CD1c-positive myeloid dendritic cell (primary cell): ENCODE data around the gene SGCA.

Experiments used
- DNase-seq: peaks from one replicate; pipeline ENCODE4 v3.0.0-alpha.2; 2016; ENCODE audit errors: extremely low spot score

SGCA gene

GRCh38 chr17:50149091-50149416 lies 16.8 kb upstream of the SGCA start:
- DNase-seq: no peak

- peak; percentile 59 for DNase-seq
These were observed 16.1 kb upstream of the SGCA start for GRCh38 chr17:50149417-50150353.

GRCh38 chr17:50150354-50151040 lies 15.3 kb upstream of the SGCA start, which contains the start of gene PPP1R9B:
Gene PPP1R9B, minus strand, starts transcription at chr17:50150677. Its CDS starts 164 bp downstream, at chr17:50150513.
- no peak for DNase-seq

GRCh38 chr17:50151041-50151936 lies 14.5 kb upstream of the SGCA start:
- DNase-seq: peak; percentile 93

GRCh38 chr17:50151937-50152547 lies 13.8 kb upstream of the SGCA start:
- DNase-seq: peak; percentile 65

GRCh38 chr17:50152736-50153135 lies 13.1 kb upstream of the SGCA start:
- DNase-seq: no peak

GRCh38 chr17:50153650-50154575 lies 11.9 kb upstream of the SGCA start:
- peak; percentile 27 for DNase-seq

- no peak for DNase-seq
These were observed 11.2 kb upstream of the SGCA start for GRCh38 chr17:50154604-50155003.

GRCh38 chr17:50155115-50155819 lies 10.5 kb upstream of the SGCA start:
- DNase-seq: no peak

GRCh38 chr17:50157891-50158290 lies 7.9 kb upstream of the SGCA start:
- no peak for DNase-seq

GRCh38 chr17:50161023-50161910 lies 4.5 kb upstream of the SGCA start:
- DNase-seq: peak; percentile 97

- DNase-seq: no peak
These were observed 3.9 kb upstream of the SGCA start for GRCh38 chr17:50161911-50162288.

GRCh38 chr17:50162466-50163254 lies 3.1 kb upstream of the SGCA start:
- no peak for DNase-seq

GRCh38 chr17:50163843-50164696 lies 1.7 kb upstream of the SGCA start:
- peak; percentile 62 for DNase-seq

GRCh38 chr17:50164697-50164988 lies 1.2 kb upstream of the SGCA start:
- DNase-seq: no peak

- no peak for DNase-seq
These were observed 739 bp upstream of the SGCA start for GRCh38 chr17:50165066-50165465.

- DNase-seq: no peak
These were observed 339 bp upstream of the SGCA start for GRCh38 chr17:50165466-50165865.
